Measurements from ENCODE around the gene FAM200A.

- no peak for TF ChIP-seq CTCF (IDR thresholded peaks at IDR 0.05; ENCODE audit: low read depth, low read length)
- no peak for TF ChIP-seq EZH2phosphoT487 (IDR thresholded peaks at IDR 0.05; ENCODE audit: low read depth)
These were observed 8.0 kb downstream of the FAM200A start for GRCh38 chr7:99543916-99544315.

Measured in OCI-LY3 (cell line).